ENCODE measurements around the gene LITAF.

DNA sequence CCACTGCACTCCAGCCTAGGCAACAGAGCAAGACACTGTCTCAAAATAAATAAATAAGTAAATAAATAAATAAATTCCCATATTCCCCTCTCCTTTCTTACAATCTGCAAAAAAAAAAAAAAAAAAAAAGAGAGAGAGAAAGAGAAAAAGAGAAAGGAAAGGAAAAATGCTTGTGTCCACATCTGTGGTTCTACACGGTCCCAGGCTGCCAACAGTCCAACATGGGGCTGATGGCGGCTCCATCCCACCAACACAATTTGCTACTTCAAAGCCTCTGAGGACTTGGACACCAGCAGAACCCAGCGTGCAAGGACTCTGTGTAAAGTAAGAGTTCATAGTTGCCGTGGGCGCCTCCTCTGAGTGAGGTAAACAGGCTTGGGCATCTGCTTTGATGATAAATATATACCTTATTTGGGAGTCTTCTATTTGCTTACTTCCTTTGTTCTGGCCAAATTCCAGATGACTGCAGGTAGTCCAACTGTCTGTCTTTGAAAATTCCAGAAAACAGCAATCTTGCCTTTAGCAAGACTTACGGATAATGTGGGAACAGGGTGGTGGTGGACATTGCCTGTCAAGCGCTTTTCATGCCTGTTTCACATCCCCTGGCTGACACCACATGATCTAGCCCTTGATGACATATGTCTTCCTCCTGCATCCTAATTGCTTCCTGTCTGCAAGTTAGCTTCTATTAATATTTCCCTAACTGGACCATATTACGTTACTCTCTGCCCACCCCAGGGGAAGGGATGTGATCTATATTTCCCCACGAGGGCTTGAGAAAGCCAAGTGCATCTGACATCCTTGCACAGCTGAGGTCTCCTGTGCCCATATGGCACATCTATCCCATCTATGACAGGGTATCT lies 10.1 kb downstream of the LITAF start:
- TF ChIP-seq CTCF (conservative IDR thresholded peaks at IDR 0.05; ENCODE audit: low read length), result no peak
- no peak for TF ChIP-seq EZH2phosphoT487 (IDR thresholded peaks at IDR 0.05; ENCODE audit: borderline replicate concordance, low read depth, low read length)
